GM23338 (cell line): ENCODE data around the gene CCN5. TPM values are rescaled to one million over a fixed set of nuclear protein-coding genes. Genes with fewer than 3 reads are reported as not detected.

ENCODE experiments used
- ATAC-seq: fragments of 200-7000 bp; cut with Tn5 transposase; 3 replicates; pipeline ENCODE4 v1.9.1; 2020
- DNase-seq: peaks from one replicate; pipeline ENCODE4 v3.0.0-alpha.2; 2015; ENCODE audit warnings: low spot score
- H2AFZ ChIP-seq: fragments of 200-600 bp; sonication (generic); 2 replicates; pipeline ENCODE4 v1.8.0; 2016; ENCODE audit warnings: antibody characterized with exemption, mild to moderate bottlenecking, moderate library complexity
- H3F3A ChIP-seq: fragments of 200-600 bp; sonication (generic); replicated peaks from 2 replicates; pipeline ENCODE4 v1.8.0; 2017; ENCODE audit warnings: antibody characterized with exemption, mixed run types, low read depth
- H3K27ac ChIP-seq: fragments of 200-600 bp; sonication (generic); 2 replicates; pipeline ENCODE4 v1.6.1; 2016; ENCODE audit warnings: low read depth
- H3K27me3 ChIP-seq: fragments of 200-600 bp; sonication (generic); 2 replicates; pipeline ENCODE4 v1.8.0; 2016; ENCODE audit warnings: mild to moderate bottlenecking, mixed run types, moderate library complexity; ENCODE audit not compliant: insufficient read depth
- H3K36me3 ChIP-seq: fragments of 200-600 bp; sonication (generic); 2 replicates; pipeline ENCODE4 v1.8.0; 2016; ENCODE audit warnings: mild to moderate bottlenecking; ENCODE audit not compliant: insufficient read depth
- H3K4me1 ChIP-seq: fragments of 200-600 bp; sonication (generic); 2 replicates; pipeline ENCODE4 v1.8.0; 2016; ENCODE audit warnings: mild to moderate bottlenecking, moderate library complexity; ENCODE audit not compliant: insufficient read depth
- H3K4me2 ChIP-seq: fragments of 200-600 bp; sonication (generic); 2 replicates; pipeline ENCODE4 v1.7.1; 2017; ENCODE audit warnings: mixed run types
- H3K4me3 ChIP-seq: fragments of 200-600 bp; sonication (generic); 2 replicates; pipeline ENCODE4 v1.6.1; 2016; ENCODE audit warnings: mixed run types
- H3K79me2 ChIP-seq: fragments of 200-600 bp; sonication (generic); replicated peaks from 2 replicates; pipeline ENCODE4 v1.8.0; 2017; ENCODE audit warnings: mild to moderate bottlenecking; ENCODE audit not compliant: insufficient read depth
- H3K9me2 ChIP-seq: fragments of 200-600 bp; sonication (generic); 2 replicates; pipeline ENCODE4 v1.8.0; 2017; ENCODE audit not compliant: insufficient read depth
- H4K20me1 ChIP-seq: fragments of 200-600 bp; sonication (generic); replicated peaks from 2 replicates; pipeline ENCODE4 v1.8.0; 2017; ENCODE audit warnings: mild to moderate bottlenecking; ENCODE audit not compliant: insufficient read depth
- H3K27ac Mint-ChIP-seq: 2 replicates; pipeline ENCODE4 v1.8.0; 2020; ENCODE audit warnings: inconsistent platforms, mild to moderate bottlenecking, moderate library complexity, mixed read lengths
- H3K27me3 Mint-ChIP-seq: 3 replicates; pipeline ENCODE4 v1.8.0; 2022; ENCODE audit warnings: low read depth, mild to moderate bottlenecking, moderate library complexity, mixed read lengths, inconsistent platforms; ENCODE audit not compliant: insufficient read depth, poor library complexity
- H3K36me3 Mint-ChIP-seq: 3 replicates; pipeline ENCODE4 v1.8.0; 2021; ENCODE audit warnings: low read depth, mild to moderate bottlenecking, inconsistent platforms, moderate library complexity, mixed read lengths
- H3K4me1 Mint-ChIP-seq: 3 replicates; pipeline ENCODE4 v1.8.0; 2020; ENCODE audit warnings: mild to moderate bottlenecking, inconsistent platforms, mixed read lengths
- H3K4me3 Mint-ChIP-seq: 3 replicates; pipeline ENCODE4 v1.8.0; 2021; ENCODE audit warnings: moderate library complexity, mild to moderate bottlenecking, inconsistent platforms, mixed read lengths
- H3K9me3 Mint-ChIP-seq: 3 replicates; pipeline ENCODE4 v1.8.0; 2020; ENCODE audit warnings: moderate library complexity, mild to moderate bottlenecking, inconsistent platforms, mixed read lengths
- CREB1 ChIP-seq: fragments of 250-450 bp; sonication (Bioruptor Pico); IDR thresholded peaks from 2 replicates; pipeline ENCODE4 v1.5.0; 2020; ENCODE audit warnings: low read depth, mild to moderate bottlenecking, moderate library complexity
- EZH2 ChIP-seq: fragments of 200-600 bp; sonication (generic); IDR thresholded peaks from one replicate; pipeline ENCODE4 v1.8.0; 2017; ENCODE audit warnings: antibody characterized with exemption, mild to moderate bottlenecking, low read depth; ENCODE audit not compliant: unreplicated experiment
- JUNB ChIP-seq: IDR thresholded peaks from one replicate; pipeline ENCODE4 v1.6.1; 2016; ENCODE audit warnings: antibody characterized with exemption; ENCODE audit not compliant: unreplicated experiment
- NANOG ChIP-seq: IDR thresholded peaks from 2 replicates; pipeline ENCODE4 v1.6.1; 2016; ENCODE audit warnings: antibody characterized with exemption, borderline replicate concordance
- ZNF114 ChIP-seq: fragments of 250-450 bp; sonication (Bioruptor Pico); IDR thresholded peaks from 2 replicates; pipeline ENCODE4 v1.5.0; 2020; ENCODE audit warnings: mild to moderate bottlenecking, moderate library complexity
- ZNF331 ChIP-seq: fragments of 250-450 bp; sonication (Bioruptor Pico); IDR thresholded peaks from 2 replicates; pipeline ENCODE4 v1.5.0; 2020; ENCODE audit warnings: low read depth, mild to moderate bottlenecking, moderate library complexity
- polyA plus RNA-seq: library from polyadenylated mRNA; unstranded; fragments of >200 nt; fragmentation: Nextera tagmentation; extraction: Ambion mirVana; gene quantifications from 2 replicates; pipeline ENCODE4 v1.2.1, GENCODE V29; 2016
- total RNA-seq: library from RNA; depleted of rRNA; stranded (reverse); fragments of >200 nt; shearing (Covaris generic); gene quantifications from 2 replicates; pipeline ENCODE4 v1.2.3, GENCODE V29; 2014
- TF ChIP-seq, protein P1 (sequence below): IDR thresholded peaks from one replicate; pipeline ENCODE4 v1.6.1; 2018; ENCODE audit warnings: antibody characterized with exemption; ENCODE audit not compliant: unreplicated experiment
- TF ChIP-seq, protein P2 (sequence below): IDR thresholded peaks from 2 replicates; pipeline ENCODE4 v1.6.1; 2016; ENCODE audit warnings: antibody characterized with exemption
- TF ChIP-seq, protein P3 (sequence below), 2 experiments: fragments of 200-600 bp in 1 of 2; sonication (generic) in 1 of 2; conservative IDR thresholded peaks; 2 replicates each; pipeline versions ENCODE4 v1.5.1 to v1.6.1; 2016 to 2017; ENCODE audit warnings: antibody characterized with exemption in 2 of 2, low read depth in 2 of 2, mild to moderate bottlenecking in 2 of 2, moderate library complexity in 1 of 2

The CCN5 gene
- total and polyA plus RNA-seq, 2 experiments from 2014 or later = not detected

DNA sequence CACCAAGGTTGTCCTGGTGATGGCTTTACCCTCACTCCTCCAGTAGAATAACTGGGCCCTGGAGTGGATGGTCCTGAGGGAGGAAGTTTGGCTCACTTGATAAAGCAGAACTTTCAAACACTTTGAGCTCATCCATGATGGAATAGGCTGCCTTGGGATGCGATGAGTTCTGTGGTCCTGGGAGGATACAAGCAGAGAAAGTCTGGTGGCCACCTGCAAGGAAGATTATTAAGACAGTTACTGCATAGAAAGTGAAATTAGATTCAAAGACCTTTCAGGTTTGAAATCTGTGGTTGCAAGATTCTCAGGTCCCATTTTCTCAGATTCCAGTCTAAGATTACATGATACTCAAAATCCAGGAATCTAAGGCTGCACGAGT, 19.9 kb upstream of the CCN5 start (continued):
- TF ChIP-seq, protein P1, sequence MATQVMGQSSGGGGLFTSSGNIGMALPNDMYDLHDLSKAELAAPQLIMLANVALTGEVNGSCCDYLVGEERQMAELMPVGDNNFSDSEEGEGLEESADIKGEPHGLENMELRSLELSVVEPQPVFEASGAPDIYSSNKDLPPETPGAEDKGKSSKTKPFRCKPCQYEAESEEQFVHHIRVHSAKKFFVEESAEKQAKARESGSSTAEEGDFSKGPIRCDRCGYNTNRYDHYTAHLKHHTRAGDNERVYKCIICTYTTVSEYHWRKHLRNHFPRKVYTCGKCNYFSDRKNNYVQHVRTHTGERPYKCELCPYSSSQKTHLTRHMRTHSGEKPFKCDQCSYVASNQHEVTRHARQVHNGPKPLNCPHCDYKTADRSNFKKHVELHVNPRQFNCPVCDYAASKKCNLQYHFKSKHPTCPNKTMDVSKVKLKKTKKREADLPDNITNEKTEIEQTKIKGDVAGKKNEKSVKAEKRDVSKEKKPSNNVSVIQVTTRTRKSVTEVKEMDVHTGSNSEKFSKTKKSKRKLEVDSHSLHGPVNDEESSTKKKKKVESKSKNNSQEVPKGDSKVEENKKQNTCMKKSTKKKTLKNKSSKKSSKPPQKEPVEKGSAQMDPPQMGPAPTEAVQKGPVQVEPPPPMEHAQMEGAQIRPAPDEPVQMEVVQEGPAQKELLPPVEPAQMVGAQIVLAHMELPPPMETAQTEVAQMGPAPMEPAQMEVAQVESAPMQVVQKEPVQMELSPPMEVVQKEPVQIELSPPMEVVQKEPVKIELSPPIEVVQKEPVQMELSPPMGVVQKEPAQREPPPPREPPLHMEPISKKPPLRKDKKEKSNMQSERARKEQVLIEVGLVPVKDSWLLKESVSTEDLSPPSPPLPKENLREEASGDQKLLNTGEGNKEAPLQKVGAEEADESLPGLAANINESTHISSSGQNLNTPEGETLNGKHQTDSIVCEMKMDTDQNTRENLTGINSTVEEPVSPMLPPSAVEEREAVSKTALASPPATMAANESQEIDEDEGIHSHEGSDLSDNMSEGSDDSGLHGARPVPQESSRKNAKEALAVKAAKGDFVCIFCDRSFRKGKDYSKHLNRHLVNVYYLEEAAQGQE = no peak
- TF ChIP-seq ZNF114 (no peak), JUNB (no peak), ZNF331 (CRISPR knock-in tag) (no peak), CREB1 (CRISPR knock-in tag) (no peak), EZH2 (no peak), NANOG (no peak)
- TF ChIP-seq, protein P2, sequence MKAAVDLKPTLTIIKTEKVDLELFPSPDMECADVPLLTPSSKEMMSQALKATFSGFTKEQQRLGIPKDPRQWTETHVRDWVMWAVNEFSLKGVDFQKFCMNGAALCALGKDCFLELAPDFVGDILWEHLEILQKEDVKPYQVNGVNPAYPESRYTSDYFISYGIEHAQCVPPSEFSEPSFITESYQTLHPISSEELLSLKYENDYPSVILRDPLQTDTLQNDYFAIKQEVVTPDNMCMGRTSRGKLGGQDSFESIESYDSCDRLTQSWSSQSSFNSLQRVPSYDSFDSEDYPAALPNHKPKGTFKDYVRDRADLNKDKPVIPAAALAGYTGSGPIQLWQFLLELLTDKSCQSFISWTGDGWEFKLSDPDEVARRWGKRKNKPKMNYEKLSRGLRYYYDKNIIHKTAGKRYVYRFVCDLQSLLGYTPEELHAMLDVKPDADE = no peak
- TF ChIP-seq, protein P3, sequence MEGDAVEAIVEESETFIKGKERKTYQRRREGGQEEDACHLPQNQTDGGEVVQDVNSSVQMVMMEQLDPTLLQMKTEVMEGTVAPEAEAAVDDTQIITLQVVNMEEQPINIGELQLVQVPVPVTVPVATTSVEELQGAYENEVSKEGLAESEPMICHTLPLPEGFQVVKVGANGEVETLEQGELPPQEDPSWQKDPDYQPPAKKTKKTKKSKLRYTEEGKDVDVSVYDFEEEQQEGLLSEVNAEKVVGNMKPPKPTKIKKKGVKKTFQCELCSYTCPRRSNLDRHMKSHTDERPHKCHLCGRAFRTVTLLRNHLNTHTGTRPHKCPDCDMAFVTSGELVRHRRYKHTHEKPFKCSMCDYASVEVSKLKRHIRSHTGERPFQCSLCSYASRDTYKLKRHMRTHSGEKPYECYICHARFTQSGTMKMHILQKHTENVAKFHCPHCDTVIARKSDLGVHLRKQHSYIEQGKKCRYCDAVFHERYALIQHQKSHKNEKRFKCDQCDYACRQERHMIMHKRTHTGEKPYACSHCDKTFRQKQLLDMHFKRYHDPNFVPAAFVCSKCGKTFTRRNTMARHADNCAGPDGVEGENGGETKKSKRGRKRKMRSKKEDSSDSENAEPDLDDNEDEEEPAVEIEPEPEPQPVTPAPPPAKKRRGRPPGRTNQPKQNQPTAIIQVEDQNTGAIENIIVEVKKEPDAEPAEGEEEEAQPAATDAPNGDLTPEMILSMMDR (conservative IDR thresholded peaks at IDR 0.05; ENCODE audit: low read depth in 2 of 2) = no peak

DNA sequence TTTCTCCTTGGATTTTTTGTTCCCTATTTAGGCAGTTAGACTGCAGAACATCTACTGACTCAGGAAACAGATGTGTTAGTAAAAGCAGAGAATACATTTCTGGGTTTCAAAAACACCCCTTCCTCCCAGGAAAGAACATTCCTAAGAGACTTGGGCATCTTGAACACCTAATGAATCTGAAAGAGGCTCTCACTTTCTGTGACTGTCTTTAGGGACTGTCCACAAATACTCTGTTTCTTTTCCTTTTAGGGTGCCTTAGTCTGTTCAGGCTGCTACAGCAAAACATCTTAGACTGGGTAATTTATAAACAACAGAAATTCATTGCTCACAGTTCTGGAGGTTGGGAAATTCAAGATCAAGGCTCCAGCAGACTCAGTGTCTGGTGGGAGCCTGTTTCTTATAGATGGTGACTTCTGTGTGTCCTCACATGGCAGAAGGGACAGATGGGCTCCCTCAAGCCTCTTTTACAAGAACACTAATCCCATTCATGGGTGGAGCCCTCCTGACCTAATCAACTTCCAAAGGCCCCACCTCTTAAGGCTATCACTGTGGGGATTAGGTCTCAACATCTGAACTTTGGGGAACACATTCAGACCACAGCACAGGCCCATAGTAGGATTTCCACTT, 19.4 kb upstream of the CCN5 start:
- no peaks in the 10 kb centered on the region for H3K27me3 Mint-ChIP-seq
- TF ChIP-seq JUNB = peak; percentile 80
- no peak for TF ChIP-seq NANOG
- TF ChIP-seq, protein P3 (conservative IDR thresholded peaks at IDR 0.05; ENCODE audit: low read depth in 2 of 2) = no peak
- TF ChIP-seq, protein P2 = no peak
- no peak for TF ChIP-seq CREB1 (CRISPR knock-in tag)
- H3K4me2 ChIP-seq = no peak overlapping the region
- peaks cover 8% of the 10 kb centered on the region for H3K4me1 ChIP-seq
- no peaks in the 10 kb centered on the region for H4K20me1 ChIP-seq
- H3K9me3 Mint-ChIP-seq = peaks cover 3% of the 10 kb centered on the region; the same call in 1 of the 3 replicates
- no peak overlapping the region for H3K27ac Mint-ChIP-seq
- no peaks in the 10 kb centered on the region for H3K36me3 Mint-ChIP-seq
- no peaks in the 10 kb centered on the region for H3K27me3 ChIP-seq
- no peak overlapping the region for H3K27ac ChIP-seq
- no peak overlapping the region for H3K4me3 Mint-ChIP-seq
- ATAC-seq (peak; percentile 45), DNase-seq (no peak)
- H3K36me3 ChIP-seq = no peaks in the 10 kb centered on the region
- no peaks in the 10 kb centered on the region for H3K9me2 ChIP-seq
- no peaks in the 10 kb centered on the region for H3F3A ChIP-seq
- H3K4me1 Mint-ChIP-seq = peaks cover 6% of the 10 kb centered on the region
- 0 out of 2 replicates have a peak overlapping the region, but pooled peaks have one; percentile 12 for H2AFZ ChIP-seq
- H3K79me2 ChIP-seq = no peaks in the 10 kb centered on the region
- H3K4me3 ChIP-seq = no peak overlapping the region
